ENCODE measurements around the gene EEFSEC. TPM values are rescaled to one million over a fixed set of nuclear protein-coding genes. Genes with fewer than 3 reads are reported as not detected.
A peak's percentile ranks its signal among the peaks of the same experiment; 100 is the strongest.

The EEFSEC gene
- total and polyA plus RNA-seq, 8 donors, result 5.9 to 9.8 (median 7.4) TPM

DNA sequence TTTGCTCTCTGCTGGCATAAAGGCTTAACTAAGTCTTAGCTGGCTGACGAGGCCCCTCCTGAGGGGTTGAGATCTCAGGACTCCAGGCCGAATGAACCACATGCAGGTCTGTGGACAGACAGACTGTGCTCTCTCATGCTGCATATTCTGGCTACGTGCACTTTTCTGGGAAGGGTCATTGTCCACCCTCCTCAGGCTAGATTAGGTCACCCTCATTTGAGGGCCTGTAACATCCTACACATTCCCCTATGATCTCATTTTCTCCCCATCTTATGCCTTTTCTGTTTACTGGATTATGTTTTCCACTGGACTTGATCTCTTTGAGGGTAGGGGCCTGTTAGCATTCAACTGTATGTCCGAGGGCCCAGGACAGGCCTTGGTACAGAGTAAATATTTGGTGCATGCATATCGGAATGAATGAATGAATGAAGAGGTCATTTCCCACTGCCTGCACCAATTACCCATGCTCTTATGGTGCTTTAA lies 13.7 kb downstream of the EEFSEC start:
- TF ChIP-seq, protein P1, sequence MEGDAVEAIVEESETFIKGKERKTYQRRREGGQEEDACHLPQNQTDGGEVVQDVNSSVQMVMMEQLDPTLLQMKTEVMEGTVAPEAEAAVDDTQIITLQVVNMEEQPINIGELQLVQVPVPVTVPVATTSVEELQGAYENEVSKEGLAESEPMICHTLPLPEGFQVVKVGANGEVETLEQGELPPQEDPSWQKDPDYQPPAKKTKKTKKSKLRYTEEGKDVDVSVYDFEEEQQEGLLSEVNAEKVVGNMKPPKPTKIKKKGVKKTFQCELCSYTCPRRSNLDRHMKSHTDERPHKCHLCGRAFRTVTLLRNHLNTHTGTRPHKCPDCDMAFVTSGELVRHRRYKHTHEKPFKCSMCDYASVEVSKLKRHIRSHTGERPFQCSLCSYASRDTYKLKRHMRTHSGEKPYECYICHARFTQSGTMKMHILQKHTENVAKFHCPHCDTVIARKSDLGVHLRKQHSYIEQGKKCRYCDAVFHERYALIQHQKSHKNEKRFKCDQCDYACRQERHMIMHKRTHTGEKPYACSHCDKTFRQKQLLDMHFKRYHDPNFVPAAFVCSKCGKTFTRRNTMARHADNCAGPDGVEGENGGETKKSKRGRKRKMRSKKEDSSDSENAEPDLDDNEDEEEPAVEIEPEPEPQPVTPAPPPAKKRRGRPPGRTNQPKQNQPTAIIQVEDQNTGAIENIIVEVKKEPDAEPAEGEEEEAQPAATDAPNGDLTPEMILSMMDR (IDR thresholded peaks at IDR 0.05), result no peak
- no peak for FAIRE-seq
- H3K27me3 ChIP-seq, result no peaks in the 10 kb centered on the region
- ATAC-seq, result no peak
- no peak for DNase-seq
- intact Hi-C loops (cut with DNase I), result no loop called here
- H3K4me3 ChIP-seq, result no peak overlapping the region
- no peaks in the 10 kb centered on the region for H3K36me3 ChIP-seq
- H3K9me3 ChIP-seq, result no peaks in the 10 kb centered on the region
- 86 to 89% methylated on average over 5 of the region's 5 CpGs for WGBS, 2 donors
- H3K27ac ChIP-seq, result no peak overlapping the region
- no peaks in the 10 kb centered on the region for H3K4me1 ChIP-seq

DNA sequence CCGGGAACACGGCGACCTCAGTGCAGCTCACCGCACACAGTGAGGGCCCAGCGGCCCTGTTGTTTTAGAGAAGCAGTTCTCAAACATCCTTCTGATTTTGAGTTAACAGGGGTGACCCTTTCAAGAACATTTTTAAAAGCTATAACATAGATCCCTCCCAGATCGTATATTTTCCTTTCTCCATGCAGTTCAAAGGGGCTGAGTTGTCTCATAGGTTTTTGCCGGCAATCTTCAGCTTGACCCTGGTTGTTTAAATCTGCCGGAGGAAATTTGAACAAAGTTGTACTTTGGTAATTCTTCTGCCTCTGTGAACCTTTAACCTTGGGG lies 14.3 kb downstream of the EEFSEC start:
- no peak overlapping the region for H3K27ac ChIP-seq
- H3K27me3 ChIP-seq, result no peaks in the 10 kb centered on the region
- ATAC-seq (no peak), FAIRE-seq (no peak), DNase-seq (no peak)
- WGBS, 2 donors, result 90 to 93% methylated on average over 8 of the region's 8 CpGs
- H3K4me1 ChIP-seq, result no peaks in the 10 kb centered on the region
- H3K9me3 ChIP-seq, result no peaks in the 10 kb centered on the region
- TF ChIP-seq, protein P1 (IDR thresholded peaks at IDR 0.05), result no peak
- H3K36me3 ChIP-seq, result no peaks in the 10 kb centered on the region
- intact Hi-C loops (cut with DNase I), result no loop called here
- no peak overlapping the region for H3K4me3 ChIP-seq

DNA sequence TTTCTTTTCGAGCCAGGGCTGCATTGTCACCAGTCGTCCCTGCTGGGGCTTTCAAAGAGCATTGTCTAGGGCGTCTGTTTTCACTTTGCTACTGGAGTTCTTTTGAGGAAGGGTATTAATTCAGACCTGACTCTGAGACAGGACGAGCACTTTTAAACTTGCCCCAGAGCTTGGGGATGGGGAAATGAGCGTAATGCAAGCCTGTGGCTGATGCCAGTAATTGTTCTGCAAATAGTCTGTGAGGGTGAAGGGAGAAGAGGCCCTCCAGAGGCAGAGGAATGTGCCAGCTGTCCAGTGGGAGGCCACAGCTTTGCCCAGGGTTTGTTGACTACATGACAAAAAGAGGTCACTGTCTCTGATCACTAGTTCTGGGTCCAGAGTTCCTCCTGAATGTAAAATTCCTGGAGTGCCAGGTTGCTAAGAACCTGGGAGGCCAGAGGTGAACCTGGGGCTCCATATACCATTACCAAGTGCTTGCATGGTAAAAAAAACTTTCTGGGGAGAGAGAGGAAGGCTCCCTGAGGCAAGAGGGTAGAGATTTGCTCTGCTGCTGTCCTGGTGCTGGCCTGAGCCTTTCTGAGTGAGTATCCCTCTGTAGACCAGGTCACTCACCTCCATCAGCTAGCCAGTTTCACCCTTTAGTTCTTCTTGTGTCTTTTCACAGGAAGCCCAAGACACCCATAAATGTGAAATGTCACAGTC lies 14.8 kb downstream of the EEFSEC start:
- H3K27me3 ChIP-seq, result no peaks in the 10 kb centered on the region
- ATAC-seq (peak in 1 of 4 donors; percentile 22), FAIRE-seq (no peak), DNase-seq (no peak)
- intact Hi-C loops (cut with DNase I), result no loop called here
- no peaks in the 10 kb centered on the region for H3K9me3 ChIP-seq
- H3K36me3 ChIP-seq, result no peaks in the 10 kb centered on the region
- no peak overlapping the region for H3K27ac ChIP-seq
- 73 to 85% methylated on average over 5 of the region's 5 CpGs for WGBS, 2 donors
- H3K4me3 ChIP-seq, result no peak overlapping the region
- no peaks in the 10 kb centered on the region for H3K4me1 ChIP-seq
- TF ChIP-seq, protein P1 (IDR thresholded peaks at IDR 0.05), result no peak

DNA sequence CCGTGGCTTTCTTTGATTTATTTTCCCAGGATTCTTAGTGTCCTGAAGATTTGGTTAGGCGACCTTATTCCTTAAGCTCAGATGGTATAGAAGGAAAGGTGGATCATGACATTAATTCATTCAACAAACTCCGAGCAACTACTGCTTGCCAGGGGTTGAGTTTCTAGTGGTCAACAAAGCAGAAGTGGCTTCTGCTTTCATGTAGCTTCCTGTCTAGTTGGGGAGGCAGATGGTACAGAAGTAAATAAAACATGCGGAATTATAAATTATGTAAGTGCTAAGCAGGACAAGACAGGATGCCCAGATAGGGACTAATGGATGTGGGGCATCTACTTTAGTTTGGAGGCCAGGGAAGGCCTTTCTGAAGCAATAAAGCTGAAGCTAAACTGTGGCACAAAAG lies 15.6 kb downstream of the EEFSEC start:
- 70 to 73% methylated on average over 4 of the region's 4 CpGs for WGBS, 2 donors
- Histone ChIP-seq H3K4me1 (no peaks in the 10 kb centered on the region), H3K36me3 (no peaks in the 10 kb centered on the region), H3K9me3 (no peaks in the 10 kb centered on the region), H3K27me3 (no peaks in the 10 kb centered on the region), H3K4me3 (no peak overlapping the region), H3K27ac (no peak overlapping the region)
- FAIRE-seq (no peak), ATAC-seq (peak in 1 of 4 donors; percentile 20), DNase-seq (no peak)
- TF ChIP-seq, protein P1 (IDR thresholded peaks at IDR 0.05), result no peak
- intact Hi-C loops (cut with DNase I), result no loop called here

DNA sequence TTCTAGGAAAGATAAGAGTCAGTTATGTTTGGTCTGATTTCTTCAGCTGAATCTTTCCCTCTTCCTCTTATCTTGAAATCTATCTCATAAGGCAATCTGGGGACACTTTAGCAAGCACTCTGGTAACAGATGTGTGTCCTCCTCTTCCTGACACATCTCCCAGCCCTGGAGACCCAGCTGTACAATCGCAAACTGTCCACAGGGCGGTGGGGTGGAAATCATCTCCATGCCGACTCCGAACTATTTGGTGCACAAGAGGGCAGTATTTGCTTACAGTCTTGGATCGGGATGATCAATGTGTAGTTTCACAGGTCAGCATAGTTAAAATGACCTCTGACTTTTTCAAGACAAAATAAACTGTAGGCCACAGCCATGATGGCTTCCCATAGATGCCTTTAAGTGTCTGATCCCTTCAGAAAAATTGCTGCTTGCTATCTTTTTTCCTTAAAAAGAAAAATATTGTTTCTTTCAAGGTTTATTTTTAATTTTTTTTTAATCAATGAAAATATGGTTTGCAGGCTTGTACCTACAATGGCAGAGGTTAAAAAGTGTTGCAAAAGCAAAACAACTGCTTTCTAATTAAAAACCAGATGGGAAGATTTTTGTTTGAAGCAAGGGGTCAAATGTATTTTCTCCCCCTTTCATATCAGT lies 17.7 kb downstream of the EEFSEC start:
- H3K4me1 ChIP-seq, result no peaks in the 10 kb centered on the region
- WGBS, 2 donors, result 9 to 10% methylated on average over 5 of the region's 5 CpGs
- peak; percentile 60 to 96 (median 94) for ATAC-seq
- H3K27ac ChIP-seq, result no peak overlapping the region
- no peaks in the 10 kb centered on the region for H3K36me3 ChIP-seq
- FAIRE-seq, result peak; percentile 23
- H3K4me3 ChIP-seq, result no peak overlapping the region
- TF ChIP-seq, protein P1 (IDR thresholded peaks at IDR 0.05), result peak in 3 of 4 donors; percentile 42 to 56 (median 52)
- DNase-seq, result peak in 3 of 6 donors; percentile 34 to 62 (median 47)
- no peaks in the 10 kb centered on the region for H3K9me3 ChIP-seq
- no peaks in the 10 kb centered on the region for H3K27me3 ChIP-seq
- intact Hi-C loops (cut with DNase I), result no loop called here

All from pancreas (tissue), 10 donors.